IPS DF 4.7 (cell line): Measurements from ENCODE around the gene CHADL.

Experiments
- DNase-seq: peaks from one replicate; pipeline ENCODE4 v3.0.0-alpha.2; 2013; ENCODE audit warnings: low spot score; ENCODE audit errors: extremely low read depth

Gene CHADL

DNA sequence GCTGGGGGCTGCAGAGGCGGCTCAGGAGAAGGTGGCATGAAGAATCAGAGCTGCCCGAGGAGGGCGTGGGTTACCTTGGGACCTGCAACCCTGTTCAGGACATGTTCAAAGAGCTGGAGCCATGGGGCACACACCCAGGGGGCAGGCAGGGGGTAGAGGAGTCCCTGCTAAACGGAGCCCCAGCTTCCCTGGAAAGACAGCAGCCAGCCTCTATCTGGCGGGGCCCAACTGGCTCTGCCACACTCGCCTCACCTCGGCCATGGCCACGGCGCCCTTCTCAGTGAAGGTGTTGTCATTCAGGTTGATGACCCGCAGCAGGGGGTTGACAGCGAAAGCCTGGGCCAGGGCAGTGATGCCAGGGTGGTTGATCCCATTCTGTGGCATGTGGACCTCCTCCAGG is 17.0 kb upstream of the CHADL start:
- no peak for DNase-seq

DNA sequence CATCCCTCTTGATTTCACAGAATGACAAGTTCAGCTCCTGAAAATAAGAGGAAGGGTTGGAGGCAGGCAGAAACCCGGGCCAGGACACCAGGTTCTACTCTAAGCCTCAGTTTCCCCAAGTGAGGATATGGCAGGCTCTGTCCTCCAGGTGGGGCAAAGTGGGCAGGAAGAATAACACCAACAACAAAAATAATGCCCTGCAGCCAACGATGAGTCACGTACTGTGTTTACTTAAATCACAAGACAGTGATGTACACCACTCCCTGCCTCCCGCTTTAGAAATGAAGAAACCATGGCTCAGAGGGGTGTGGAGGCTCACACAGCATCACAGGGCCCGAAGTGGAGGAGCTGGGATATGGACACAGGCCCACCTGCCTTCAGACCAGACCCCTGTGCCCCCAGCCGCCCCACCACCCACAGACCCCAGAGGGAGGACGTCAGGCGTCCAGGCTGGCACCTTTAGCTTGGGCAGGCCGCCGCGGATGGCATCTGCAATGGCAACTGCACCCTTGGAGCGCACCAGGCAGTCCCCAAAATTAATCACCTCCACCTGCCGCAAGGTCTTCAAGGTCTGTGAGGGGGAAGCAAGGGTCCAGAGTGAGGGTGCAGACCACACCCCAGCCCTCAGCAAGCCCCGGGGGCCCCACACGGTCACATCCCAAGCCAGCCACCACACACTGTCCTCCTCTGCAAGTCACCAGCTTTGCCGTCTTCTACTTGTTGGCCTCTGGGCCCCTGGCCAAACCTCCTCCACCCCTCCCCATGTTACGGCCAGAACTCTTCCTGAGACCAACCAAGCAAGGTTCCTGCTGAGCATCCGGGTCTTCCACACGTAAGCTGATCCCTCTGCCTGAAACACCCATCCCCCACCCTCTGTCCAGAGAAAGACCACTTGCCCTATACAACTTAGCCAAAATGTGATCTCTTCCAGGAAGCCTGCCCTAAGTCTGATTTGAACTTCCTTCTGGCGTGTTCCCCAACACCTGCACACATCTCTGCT is 15.8 kb upstream of the CHADL start:
- no peak for DNase-seq

- no peak for DNase-seq
Observed at GRCh38 chr22:41254230-41254629, 13.5 kb upstream of the CHADL start.

- DNase-seq, result no peak
Observed at GRCh38 chr22:41252365-41252764, 11.6 kb upstream of the CHADL start.

DNA sequence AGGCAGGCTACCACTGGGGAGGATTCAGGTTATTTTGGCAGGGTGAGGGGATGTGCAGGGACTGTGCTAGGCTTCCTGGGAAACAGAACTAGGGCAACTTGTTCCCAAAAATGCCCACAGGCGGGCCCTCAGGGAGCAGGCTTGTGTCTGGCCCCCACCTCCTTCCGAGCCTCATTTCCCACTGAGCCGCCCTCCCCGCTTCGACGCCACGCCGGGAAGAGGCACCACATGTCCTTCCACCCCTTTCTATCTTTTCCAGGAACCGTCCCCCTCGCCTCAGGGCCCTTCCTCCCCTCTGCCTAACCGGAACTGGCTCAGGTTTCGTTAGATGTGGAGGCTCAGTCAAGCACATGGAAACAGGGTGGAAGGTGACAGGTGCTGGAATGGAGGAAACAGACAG is 9.4 kb upstream of the CHADL start:
- DNase-seq, result no peak

- DNase-seq, result no peak
Observed at GRCh38 chr22:41249442-41249841, 8.7 kb upstream of the CHADL start.

DNA sequence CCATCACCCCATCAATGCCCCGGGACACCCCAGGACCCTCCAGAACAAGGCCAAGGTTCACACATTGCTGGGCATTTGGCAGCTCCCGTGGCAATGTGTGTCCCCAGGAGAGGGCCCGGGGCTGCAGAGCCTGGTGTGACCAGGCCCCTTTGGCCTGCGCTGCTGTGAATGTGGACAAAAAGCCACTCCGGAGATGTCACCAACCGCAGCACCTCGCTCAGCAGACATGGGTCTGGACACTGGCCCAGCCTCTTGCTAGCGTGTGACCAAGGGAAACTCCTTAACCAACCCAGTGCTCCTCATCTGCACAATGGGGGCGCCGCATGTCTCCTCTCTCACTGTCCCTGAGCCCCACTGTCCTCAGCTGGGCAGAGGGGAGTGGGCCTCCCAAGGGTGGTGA is 8.0 kb upstream of the CHADL start:
- no peak for DNase-seq

GRCh38 chr22:41248314-41248713 is 7.6 kb upstream of the CHADL start:
- DNase-seq, result no peak

DNA sequence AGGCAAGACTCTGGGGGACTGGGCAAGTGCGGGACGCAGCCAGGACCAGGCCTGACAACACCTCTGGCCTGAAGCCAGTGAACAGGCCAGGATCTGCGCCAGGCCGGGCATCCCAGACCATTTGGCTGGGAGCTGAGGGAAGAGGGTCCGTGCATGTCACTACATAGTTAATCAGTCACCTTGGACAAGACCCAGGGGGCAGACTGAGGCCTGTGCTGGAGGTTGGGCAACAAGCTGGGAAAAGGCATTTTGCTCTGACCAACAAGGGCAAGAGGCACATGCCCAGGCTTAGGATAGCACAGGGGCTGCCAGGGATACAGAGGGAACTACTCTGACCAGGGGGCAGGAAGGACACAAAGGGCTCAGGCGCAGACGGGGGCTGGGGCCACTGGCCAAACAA is 7.0 kb upstream of the CHADL start:
- DNase-seq, result no peak

DNA sequence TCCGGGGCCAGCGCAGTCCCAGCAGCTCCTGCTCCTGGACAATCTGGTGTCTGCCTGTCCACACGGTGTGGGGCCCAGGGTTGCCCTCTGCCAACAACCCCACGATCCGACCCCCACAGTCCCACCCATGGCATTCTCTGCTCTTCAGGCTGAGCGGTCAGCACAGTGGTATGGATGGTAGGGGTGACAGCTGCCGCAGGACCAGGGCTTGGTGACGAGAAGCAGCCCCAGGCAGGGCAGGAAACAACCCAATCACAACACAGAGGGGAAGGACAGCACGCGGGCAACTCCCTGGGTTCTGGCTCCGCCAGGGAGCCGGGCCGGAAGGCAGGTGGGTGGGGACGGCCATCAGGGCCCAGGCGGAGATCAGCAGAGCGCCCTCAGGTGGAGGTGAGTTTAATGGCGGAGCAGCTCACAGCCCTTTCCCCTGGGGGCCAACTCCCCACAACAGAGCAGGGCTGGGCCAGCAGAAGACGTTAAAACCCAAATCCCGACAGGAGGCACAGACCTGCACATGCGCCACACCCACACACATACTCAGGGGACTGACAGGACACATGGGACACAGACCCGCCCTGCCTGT is 5.3 kb upstream of the CHADL start:
- no peak for DNase-seq

GRCh38 chr22:41243361-41243760 is 2.6 kb upstream of the CHADL start:
- DNase-seq, result no peak

GRCh38 chr22:41242396-41243117 is 1.8 kb upstream of the CHADL start:
- no peak for DNase-seq

DNA sequence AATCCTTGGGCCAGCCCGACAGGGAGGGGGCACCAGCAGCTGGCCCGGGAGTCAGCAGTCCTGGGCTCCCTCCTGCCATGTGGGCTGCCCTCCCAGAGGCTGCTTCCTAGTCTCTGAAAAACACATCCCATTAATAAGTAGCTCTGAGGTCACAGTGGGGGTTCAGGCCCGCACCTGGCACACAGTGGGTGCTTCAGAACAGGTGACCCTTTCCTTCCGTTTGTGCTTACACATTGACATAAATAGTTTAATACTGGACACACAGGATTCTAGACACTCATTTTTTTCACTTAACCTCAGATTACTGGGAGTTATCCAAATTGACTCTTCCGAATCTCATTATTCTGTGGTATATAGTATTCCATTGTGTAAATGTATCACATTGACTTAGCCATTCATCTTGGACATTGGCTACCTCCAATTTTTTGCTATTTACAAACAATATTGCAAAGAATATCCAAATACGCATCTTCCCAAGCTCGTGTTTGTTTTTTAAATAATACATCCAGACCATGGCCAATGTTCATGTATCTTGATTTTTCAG is 474 bp upstream of the CHADL start:
- no peak for DNase-seq

GRCh38 chr22:41239443-41240128 is 1.1 kb downstream of the CHADL start:
- no peak for DNase-seq

GRCh38 chr22:41238570-41239442 is 1.9 kb downstream of the CHADL start:
- DNase-seq, result no peak

DNA sequence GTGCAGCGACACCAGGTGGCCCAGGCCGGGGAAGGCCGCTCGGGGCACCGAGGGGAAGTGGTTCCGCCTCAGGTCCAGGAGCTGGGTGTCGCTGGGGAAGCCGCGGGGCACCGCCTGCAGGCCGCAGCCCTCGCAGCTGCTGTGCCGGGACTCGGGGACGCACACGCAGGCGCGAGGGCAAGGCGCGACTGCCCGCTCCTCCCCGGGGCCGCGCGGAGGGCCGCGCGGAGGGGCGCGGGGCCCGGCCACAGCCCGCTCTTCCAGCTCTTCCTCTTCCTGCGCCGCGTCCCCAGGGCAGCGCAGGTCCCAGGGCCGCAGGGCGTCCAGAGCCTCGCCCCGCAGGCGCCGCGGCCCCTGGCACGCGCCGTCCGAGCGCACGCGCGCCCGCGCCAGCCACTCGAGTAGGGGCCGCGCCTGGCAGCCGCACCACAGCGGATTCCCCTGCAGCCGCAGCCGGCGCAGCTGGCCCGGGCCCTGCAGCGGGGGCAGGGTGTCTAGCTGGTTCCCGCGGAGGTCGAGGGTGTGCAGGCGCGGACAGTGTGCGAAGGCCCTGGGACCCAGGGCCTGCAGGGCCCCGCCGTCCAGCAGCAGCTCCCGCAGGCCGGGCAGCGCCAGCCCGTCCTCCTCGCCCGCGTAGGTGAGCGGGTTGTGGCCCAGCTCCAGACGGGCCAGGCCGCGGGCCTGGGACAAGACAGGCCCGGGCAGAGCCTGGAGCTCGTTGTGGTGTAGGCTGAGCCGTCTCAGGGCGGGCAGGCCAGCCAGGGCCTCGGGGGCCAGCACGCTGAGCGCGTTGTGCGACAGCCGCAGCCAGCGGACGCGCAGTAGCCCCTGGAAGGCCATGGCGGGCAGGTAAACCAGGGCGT is 2.8 kb downstream of the CHADL start:
- peak; percentile 68 for DNase-seq

DNA sequence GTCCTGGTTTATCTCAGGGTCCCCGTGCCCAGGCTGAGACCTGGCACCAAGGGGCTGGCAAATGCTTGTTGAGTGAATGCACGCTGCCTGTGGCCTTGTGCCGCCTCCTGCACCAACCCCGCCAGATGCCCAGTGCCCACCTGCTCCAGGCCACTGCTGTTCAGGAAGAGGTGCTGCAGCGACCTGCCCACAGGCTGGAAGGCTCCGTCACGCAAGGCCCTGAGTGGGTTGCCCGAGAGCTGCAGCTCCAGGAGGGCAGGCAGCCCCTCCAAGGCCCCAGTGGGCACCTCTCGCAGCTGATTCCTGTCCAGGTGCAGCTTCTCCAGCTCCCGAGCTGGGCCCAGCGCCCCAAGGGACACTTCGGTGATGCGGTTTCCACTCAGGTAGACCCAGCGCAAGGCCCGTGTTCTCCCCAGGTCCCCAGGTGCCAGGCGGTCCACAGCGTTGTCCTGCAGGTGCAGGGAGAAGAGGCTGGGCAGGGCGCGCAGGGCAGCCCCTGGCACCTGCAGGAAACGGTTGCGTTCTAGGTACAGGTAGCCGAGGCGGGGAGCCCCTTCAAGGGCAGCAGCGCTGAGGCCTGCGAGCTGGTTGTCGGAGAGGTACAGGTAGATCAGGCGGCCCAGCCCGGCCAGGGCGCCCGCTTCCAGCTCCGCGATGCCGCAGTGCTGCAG is 3.6 kb downstream of the CHADL start:
- no peak for DNase-seq

DNA sequence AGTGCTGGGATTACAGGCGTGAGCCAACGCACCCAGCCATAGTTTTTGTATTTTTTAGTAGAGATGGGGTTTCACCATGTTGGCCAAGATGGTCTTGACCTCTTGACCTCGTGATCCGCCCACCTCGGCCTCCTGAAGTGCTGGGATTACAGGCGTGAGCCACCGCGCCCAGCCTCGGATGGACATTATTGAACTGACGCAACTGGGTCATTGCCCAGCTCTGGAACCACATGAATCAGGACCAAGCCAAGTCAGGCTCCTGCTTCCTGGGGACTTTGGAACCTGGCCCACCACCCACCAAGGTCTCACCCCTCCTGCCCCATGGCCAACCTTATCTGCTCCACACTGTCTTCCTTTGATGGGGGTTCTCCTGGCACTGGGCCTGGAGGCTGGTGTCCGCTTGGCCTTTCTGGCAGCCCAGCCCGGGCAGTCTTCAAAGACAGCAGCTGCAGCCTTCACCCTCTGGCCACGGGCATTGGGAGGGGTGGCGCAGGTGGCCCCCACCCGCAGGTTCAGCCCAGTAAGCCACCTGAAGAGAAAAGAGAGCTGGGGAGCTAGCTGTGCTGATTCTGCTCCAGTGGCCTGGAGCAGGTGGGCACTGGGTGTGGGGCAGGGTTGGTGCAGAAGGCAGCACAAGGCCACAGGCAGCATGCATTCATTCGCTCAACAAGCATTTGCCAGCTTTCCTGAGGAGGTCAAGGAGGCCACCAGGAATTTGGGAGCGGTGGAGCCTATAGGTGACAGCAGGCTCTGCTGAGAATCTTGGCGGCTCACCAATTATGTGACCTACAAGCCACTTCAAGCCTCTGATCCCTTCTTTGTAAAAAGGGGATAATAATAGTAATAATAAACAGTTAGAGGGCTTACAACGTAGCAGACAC is 5.7 kb downstream of the CHADL start:
- DNase-seq, result no peak
